Caco-2 (cell line): ENCODE data around the gene TCERG1L. TPM values are rescaled to one million over a fixed set of nuclear protein-coding genes. Genes with fewer than 3 reads are reported as not detected.

Source experiments
- BruUV-seq: library from RNA; stranded (reverse); fragments of 400-500 nt; replicated peaks from 2 replicates; lab custom pipeline; 2021; lab: Mats Ljungman, UMichigan
- CTCF ChIA-PET: fragments of 300-600 bp; sonication (Branson Sonifier 250); formaldehyde crosslinking; loops from one replicate; lab custom pipeline; 2022; ENCODE audit warnings: antibody characterized with exemption; lab: Charles Lee
- POLR2A ChIA-PET: fragments of 300-600 bp; sonication (Branson Sonifier 250); formaldehyde crosslinking; loops from one replicate; lab custom pipeline; 2022; ENCODE audit warnings: antibody characterized with exemption; lab: Charles Lee
- DNase-seq, 2 experiments: peaks; one replicate each; pipeline versions ENCODE4 v3.0.0 to v3.0.0-alpha.2; 2020 to 2022
- H3K27me3 ChIP-seq: replicated peaks from 2 replicates; pipeline ENCODE4 v1.6.0; 2011; ENCODE audit warnings: low read length; ENCODE audit not compliant: control insufficient read depth, insufficient read depth
- H3K36me3 ChIP-seq: 2 replicates; pipeline ENCODE4 v1.5.1; 2011; ENCODE audit warnings: low read length; ENCODE audit not compliant: control insufficient read depth, insufficient read depth
- H3K4me1 ChIP-seq: fragments of 250-450 bp; sonication (Bioruptor Pico); 2 replicates; pipeline ENCODE4 v1.5.1; 2020; ENCODE audit warnings: mild to moderate bottlenecking
- H3K4me3 ChIP-seq: 2 replicates; pipeline ENCODE4 v1.5.1; 2011; ENCODE audit warnings: low read depth, mild to moderate bottlenecking, control low read depth, low read length
- H3K9me3 ChIP-seq: fragments of 250-450 bp; sonication (Bioruptor Pico); 2 replicates; pipeline ENCODE4 v1.5.1; 2020; ENCODE audit warnings: mild to moderate bottlenecking, moderate library complexity
- H3K27ac Mint-ChIP-seq: one replicate; pipeline ENCODE4 v1.8.0; 2022; ENCODE audit warnings: mixed read lengths; ENCODE audit not compliant: unreplicated experiment
- H3K27me3 Mint-ChIP-seq: one replicate; pipeline ENCODE4 v1.8.0; 2022; ENCODE audit warnings: mixed read lengths; ENCODE audit not compliant: insufficient read depth, unreplicated experiment
- H3K36me3 Mint-ChIP-seq: one replicate; pipeline ENCODE4 v1.8.0; 2022; ENCODE audit warnings: mild to moderate bottlenecking, mixed read lengths; ENCODE audit not compliant: insufficient read depth, unreplicated experiment
- H3K4me1 Mint-ChIP-seq: one replicate; pipeline ENCODE4 v1.8.0; 2022; ENCODE audit warnings: low read depth, mixed read lengths; ENCODE audit not compliant: unreplicated experiment
- H3K4me3 Mint-ChIP-seq: one replicate; pipeline ENCODE4 v1.8.0; 2022; ENCODE audit warnings: mild to moderate bottlenecking, moderate library complexity, mixed read lengths; ENCODE audit not compliant: unreplicated experiment
- H3K9me3 Mint-ChIP-seq: one replicate; pipeline ENCODE4 v1.8.0; 2022; ENCODE audit warnings: mixed read lengths; ENCODE audit not compliant: unreplicated experiment
- CTCF ChIP-seq, 2 experiments: fragments of 200-600 bp in 1 of 2; IDR thresholded peaks; 1 replicate in 1 of 2; 2 replicates in 1 of 2; pipeline versions ENCODE4 v1.5.1 to v1.8.0; 2011 to 2022; ENCODE audit warnings: antibody characterized with exemption in 1 of 2, control low read depth in 1 of 2, inconsistent platforms in 1 of 2, low read depth in 1 of 2, low read length in 1 of 2, mild to moderate bottlenecking in 1 of 2, moderate library complexity in 1 of 2; ENCODE audit not compliant: insufficient read depth in 1 of 2, severe bottlenecking in 1 of 2, unreplicated experiment in 1 of 2
- intact Hi-C: fragments of 100-400 bp; cut with micrococcal nuclease; formaldehyde crosslinking; loops from one replicate; pipeline ENCODE4 v1.10.0; 2022; ENCODE audit not compliant: unreplicated experiment
- total RNA-seq: library from RNA; stranded (reverse); gene quantifications from 2 replicates; pipeline ENCODE4 v1.2.3, GENCODE V29; 2022

Gene TCERG1L
- total RNA-seq, 1 experiment from 2014 or later = not detected

GRCh38 chr10:131205556-131205955, 106.0 kb downstream of the TCERG1L start:
- no peaks in the 10 kb centered on the region for H3K4me1 ChIP-seq
- DNase-seq = no peak
- Mint-ChIP-seq H3K27ac (no peak overlapping the region), H3K4me1 (no peaks in the 10 kb centered on the region), H3K9me3 (no peaks in the 10 kb centered on the region), H3K4me3 (no peak overlapping the region), H3K36me3 (peaks cover 5% of the 10 kb centered on the region), H3K27me3 (peaks cover 4% of the 10 kb centered on the region)
- no TSS peak for BruUV-seq
- ChIA-PET POLR2A (no interaction called here), CTCF (no interaction called here)
- TF ChIP-seq CTCF (IDR thresholded peaks at IDR 0.05; ENCODE audit: insufficient read depth in 1 of 2, low read depth in 1 of 2, low read length in 1 of 2, severe bottlenecking in 1 of 2, unreplicated experiment in 1 of 2) = no peak
- no peak overlapping the region for H3K4me3 ChIP-seq
- no peaks in the 10 kb centered on the region for H3K27me3 ChIP-seq
- no peaks in the 10 kb centered on the region for H3K36me3 ChIP-seq
- intact Hi-C loops = no loop called here
- no peaks in the 10 kb centered on the region for H3K9me3 ChIP-seq

GRCh38 chr10:131204406-131205152, 106.9 kb downstream of the TCERG1L start:
- Mint-ChIP-seq H3K9me3 (no peaks in the 10 kb centered on the region), H3K27ac (no peak overlapping the region), H3K4me3 (no peak overlapping the region), H3K36me3 (no peaks in the 10 kb centered on the region), H3K27me3 (peaks cover 4% of the 10 kb centered on the region), H3K4me1 (no peaks in the 10 kb centered on the region)
- Histone ChIP-seq H3K4me3 (no peak overlapping the region), H3K9me3 (no peaks in the 10 kb centered on the region), H3K36me3 (no peaks in the 10 kb centered on the region), H3K27me3 (no peaks in the 10 kb centered on the region), H3K4me1 (no peaks in the 10 kb centered on the region)
- no TSS peak for BruUV-seq
- no peak for DNase-seq
- POLR2A ChIA-PET = no interaction called here
- CTCF ChIA-PET = no interaction called here
- intact Hi-C loops = no loop called here
- no peak for TF ChIP-seq CTCF (IDR thresholded peaks at IDR 0.05; ENCODE audit: insufficient read depth in 1 of 2, low read depth in 1 of 2, low read length in 1 of 2, severe bottlenecking in 1 of 2, unreplicated experiment in 1 of 2)

GRCh38 chr10:131203456-131204357, 107.8 kb downstream of the TCERG1L start:
- H3K4me3 Mint-ChIP-seq = no peak overlapping the region
- no peak for TF ChIP-seq CTCF (IDR thresholded peaks at IDR 0.05; ENCODE audit: insufficient read depth in 1 of 2, low read depth in 1 of 2, low read length in 1 of 2, severe bottlenecking in 1 of 2, unreplicated experiment in 1 of 2)
- no peaks in the 10 kb centered on the region for H3K27me3 ChIP-seq
- ChIA-PET POLR2A (no interaction called here), CTCF (no interaction called here)
- no peaks in the 10 kb centered on the region for H3K4me1 Mint-ChIP-seq
- H3K9me3 ChIP-seq = no peaks in the 10 kb centered on the region
- no peaks in the 10 kb centered on the region for H3K9me3 Mint-ChIP-seq
- no peaks in the 10 kb centered on the region for H3K36me3 Mint-ChIP-seq
- H3K4me3 ChIP-seq = no peak overlapping the region
- H3K27ac Mint-ChIP-seq = no peak overlapping the region
- no peaks in the 10 kb centered on the region for H3K36me3 ChIP-seq
- DNase-seq = peak in 1 of 2 experiments; percentile 17
- no TSS peak for BruUV-seq
- H3K27me3 Mint-ChIP-seq = peaks cover 7% of the 10 kb centered on the region
- H3K4me1 ChIP-seq = no peaks in the 10 kb centered on the region
- intact Hi-C loops = no loop called here
